ENCODE data around the gene OSM.

OSM gene

DNA sequence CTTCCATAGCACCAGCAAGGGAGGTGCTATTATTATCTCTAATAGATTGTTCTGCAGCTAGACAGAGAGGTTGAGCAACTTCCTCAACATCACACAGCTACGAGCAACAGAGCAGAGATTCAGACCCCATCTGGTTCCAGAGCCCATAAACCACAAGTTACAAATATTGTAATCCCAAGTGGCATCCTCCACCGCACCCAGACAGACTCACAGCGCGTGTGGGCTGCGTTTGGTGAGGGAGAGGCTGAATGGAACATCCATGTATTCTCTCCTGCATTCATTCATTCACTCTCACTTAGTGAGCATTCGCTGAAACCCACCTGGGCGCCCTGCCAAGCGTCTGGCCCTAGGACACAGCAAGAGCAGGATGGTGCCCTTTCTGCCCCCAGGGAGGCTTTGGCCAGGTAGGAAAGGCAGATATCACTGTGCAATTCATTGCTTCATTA is 53.6 kb downstream of the OSM start:
- DNase-seq: no peak

All from anterior cingulate cortex (tissue), 58 donors.